GM19035 (cell line): ENCODE measurements around the gene CD8A.

Experiments used
- ATAC-seq: cut with Tn5 transposase; IDR thresholded peaks from one replicate; pipeline ENCODE4 v1.9.1; 2021; ENCODE audit not compliant: unreplicated experiment

Gene CD8A

GRCh38 chr2:86809481-86810121, 18.9 kb upstream of the CD8A start:
- no peak for ATAC-seq

- ATAC-seq, result peak; percentile 98
Observed at GRCh38 chr2:86808315-86809161, 17.8 kb upstream of the CD8A start.

- no peak for ATAC-seq
Observed at GRCh38 chr2:86807468-86808275, 17.0 kb upstream of the CD8A start.

GRCh38 chr2:86807133-86807467, 16.4 kb upstream of the CD8A start:
- ATAC-seq, result no peak

GRCh38 chr2:86806059-86806857, 15.5 kb upstream of the CD8A start:
- no peak for ATAC-seq

- no peak for ATAC-seq
Observed at GRCh38 chr2:86800856-86801567, 10.3 kb upstream of the CD8A start.

- ATAC-seq, result no peak
Observed at GRCh38 chr2:86794861-86795260, 4.1 kb upstream of the CD8A start.

- no peak for ATAC-seq
Observed at GRCh38 chr2:86793752-86794151, 3.0 kb upstream of the CD8A start.

- ATAC-seq, result no peak
Observed at GRCh38 chr2:86791573-86791972, 860 bp upstream of the CD8A start.

GRCh38 chr2:86790134-86790675, 508 bp downstream of the CD8A start:
- no peak for ATAC-seq

- no peak for ATAC-seq
Observed at GRCh38 chr2:86789687-86790133, 1.0 kb downstream of the CD8A start.

- ATAC-seq, result no peak
Observed at GRCh38 chr2:86788881-86789686, 1.6 kb downstream of the CD8A start.

GRCh38 chr2:86788165-86788564, 2.5 kb downstream of the CD8A start:
- no peak for ATAC-seq

- no peak for ATAC-seq
Observed at GRCh38 chr2:86787736-86788135, 3.0 kb downstream of the CD8A start.

- no peak for ATAC-seq
Observed at GRCh38 chr2:86786001-86786536, 4.6 kb downstream of the CD8A start.

GRCh38 chr2:86785456-86785855, 5.3 kb downstream of the CD8A start:
- no peak for ATAC-seq

GRCh38 chr2:86783615-86784339, 6.9 kb downstream of the CD8A start:
- ATAC-seq, result peak; percentile 91

- ATAC-seq, result no peak
Observed at GRCh38 chr2:86782748-86783147, 8.0 kb downstream of the CD8A start.
